Stimulated activated CD4-positive, alpha-beta T cell treated with anti-CD3 and anti-CD28 coated beads, Interleukin-12 subunit alpha, Interleukin-12 subunit beta, amount 100 ng/mL, for 24 hours (primary cell): ENCODE data around the gene OR56B4.
"Not testable (repeated sequence)": the region's sequence is repeated elsewhere in the genome, so short reads cannot be mapped to it uniquely, and the experiment has no call there.

ENCODE experiments used
- DNase-seq, 2 experiments: peaks; one replicate each; pipeline ENCODE4 v3.0.0-alpha.2; 2020; ENCODE audit warnings: low read depth in 2 of 2

OR56B4 gene, protein sequence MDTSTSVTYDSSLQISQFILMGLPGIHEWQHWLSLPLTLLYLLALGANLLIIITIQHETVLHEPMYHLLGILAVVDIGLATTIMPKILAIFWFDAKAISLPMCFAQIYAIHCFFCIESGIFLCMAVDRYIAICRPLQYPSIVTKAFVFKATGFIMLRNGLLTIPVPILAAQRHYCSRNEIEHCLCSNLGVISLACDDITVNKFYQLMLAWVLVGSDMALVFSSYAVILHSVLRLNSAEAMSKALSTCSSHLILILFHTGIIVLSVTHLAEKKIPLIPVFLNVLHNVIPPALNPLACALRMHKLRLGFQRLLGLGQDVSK

DNA sequence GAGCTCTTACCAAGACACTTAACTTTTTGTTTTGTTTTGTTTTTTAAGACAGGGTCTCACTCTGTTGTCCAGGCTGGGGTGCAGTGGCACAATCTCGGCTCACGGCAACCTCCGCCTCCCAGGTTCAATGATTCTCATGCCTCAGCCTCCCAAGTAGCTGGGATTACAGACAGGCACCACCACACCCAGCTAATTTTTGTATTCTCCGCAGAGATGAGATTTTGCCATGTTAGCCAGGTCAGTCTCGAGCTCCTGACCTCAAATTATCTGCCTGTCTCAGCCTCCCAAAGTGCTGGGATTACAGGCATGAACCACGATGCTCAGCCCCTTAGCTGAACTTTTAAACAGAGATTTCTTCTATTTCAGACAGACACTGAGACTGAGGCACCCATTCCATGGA lies at the start of gene OR56B4:
TSS of gene OR56B4 (plus strand) at position 301 of the 400 bp plus-strand sequence. CDS start at position 396, 95 bp downstream.
- not testable (repeated sequence) for DNase-seq

DNA sequence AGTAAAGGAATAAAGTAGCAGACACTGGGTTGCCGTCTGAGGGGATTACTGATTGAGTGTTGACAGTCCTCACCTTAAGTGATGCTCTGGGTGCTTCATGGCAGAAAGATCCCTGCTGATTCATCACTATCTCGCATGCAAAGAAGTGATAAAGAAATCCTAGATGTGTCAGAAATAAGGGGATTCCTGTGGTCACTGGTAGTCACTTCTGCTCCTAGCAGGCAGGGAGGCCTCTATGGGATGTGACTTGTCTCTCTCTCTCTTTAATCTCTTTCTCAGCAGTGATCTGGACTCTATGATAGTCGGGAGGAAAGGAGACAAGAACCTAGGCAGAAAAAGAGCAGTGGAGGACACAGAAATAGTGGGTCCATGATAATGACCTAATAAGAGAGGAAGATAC lies 46.0 kb upstream of the OR56B4 start:
- DNase-seq = no peak

- DNase-seq = no peak
Measured at GRCh38 chr11:6062691-6063358, 44.7 kb upstream of the OR56B4 start.

DNA sequence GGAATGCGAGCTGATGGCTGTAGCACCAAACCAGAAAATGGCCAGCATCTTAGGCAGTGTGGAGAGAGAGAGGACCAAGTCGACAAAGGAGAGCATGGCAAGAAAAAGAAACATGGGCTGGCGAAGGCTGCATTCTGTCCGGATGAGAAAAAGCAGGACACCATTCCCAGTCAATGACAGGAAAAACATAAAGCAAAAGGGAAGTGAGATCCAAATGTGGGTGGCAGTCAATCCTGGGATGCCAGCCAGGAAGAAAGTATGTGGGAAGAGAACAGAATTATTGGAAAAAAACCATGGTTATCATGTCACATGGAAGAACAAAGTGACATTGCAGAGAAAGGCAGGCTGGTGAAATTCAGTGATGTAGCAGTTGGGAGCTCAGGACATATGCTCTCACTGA lies 40.0 kb upstream of the OR56B4 start:
- no peak for DNase-seq

- DNase-seq = not testable (repeated sequence)
Measured at GRCh38 chr11:6076443-6076842, 31.0 kb upstream of the OR56B4 start.

DNA sequence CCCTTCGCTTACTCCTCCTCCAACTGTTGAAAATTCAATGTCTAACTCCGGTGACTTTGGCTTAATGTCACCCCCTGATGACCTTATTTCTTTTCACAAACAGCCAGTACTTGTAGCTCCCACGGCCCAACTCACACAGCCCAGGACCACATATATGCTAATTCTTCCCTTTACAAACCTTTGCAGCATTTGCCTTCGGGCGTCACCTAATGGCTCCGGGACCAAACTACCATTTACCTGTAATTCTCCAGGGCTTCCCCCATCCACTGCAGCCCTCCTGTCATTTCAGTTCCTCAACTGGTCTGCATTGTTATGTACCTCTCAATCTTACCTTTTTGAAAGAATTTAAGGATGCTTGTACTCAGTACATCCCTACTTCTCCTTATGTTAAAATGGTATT lies 29.8 kb upstream of the OR56B4 start:
- no peak for DNase-seq

GRCh38 chr11:6079463-6079862 lies 28.0 kb upstream of the OR56B4 start:
- no peak for DNase-seq

GRCh38 chr11:6083129-6083528 lies 24.4 kb upstream of the OR56B4 start:
- DNase-seq = no peak

GRCh38 chr11:6084587-6084986 lies 22.9 kb upstream of the OR56B4 start:
- no peak for DNase-seq

GRCh38 chr11:6094186-6094585 lies 13.3 kb upstream of the OR56B4 start:
- no peak for DNase-seq

DNA sequence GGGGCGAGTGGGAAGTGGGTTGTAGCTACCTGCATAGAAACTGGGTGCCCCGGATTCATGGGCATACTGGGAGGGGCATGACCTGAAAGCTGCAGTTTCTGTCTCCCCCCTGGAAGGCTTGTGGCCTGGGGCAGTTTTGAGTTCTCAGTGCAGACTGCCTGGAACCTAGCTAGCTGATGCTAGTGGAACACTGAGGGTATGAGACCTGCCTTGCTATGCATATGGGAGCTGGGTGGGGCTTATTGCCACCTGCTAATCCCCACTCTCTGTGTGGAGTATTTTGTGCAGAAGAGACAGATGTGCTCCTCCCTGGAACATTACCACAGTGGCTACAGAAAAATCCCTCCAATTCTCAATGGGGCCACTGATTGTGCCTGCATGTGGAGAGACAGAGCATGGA lies 11.7 kb upstream of the OR56B4 start:
- no peak for DNase-seq

- DNase-seq = no peak
Measured at GRCh38 chr11:6096417-6096816, 11.1 kb upstream of the OR56B4 start.

- no peak for DNase-seq
Measured at GRCh38 chr11:6099577-6099976, 7.9 kb upstream of the OR56B4 start.

DNA sequence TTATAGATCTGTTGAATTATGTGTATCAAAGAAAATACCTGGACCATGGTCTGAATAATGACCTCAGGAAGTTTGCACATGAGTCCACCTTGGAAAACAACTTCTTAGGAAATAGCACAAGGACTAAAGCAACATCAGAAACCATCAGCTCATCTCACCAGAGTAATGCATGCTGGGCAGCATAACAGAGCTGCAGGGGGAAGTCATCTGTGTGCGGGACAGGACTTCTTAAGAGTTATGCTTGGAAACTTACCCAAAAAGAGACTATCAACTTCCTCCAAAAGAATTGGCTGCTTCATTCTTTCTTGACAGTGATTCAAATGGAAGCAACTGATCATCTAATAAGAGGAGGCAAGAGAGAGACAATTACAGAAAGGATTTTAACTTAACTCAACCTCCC lies 2.5 kb downstream of the OR56B4 start:
- DNase-seq = no peak

- DNase-seq = no peak
Measured at GRCh38 chr11:6111673-6112072, 4.2 kb downstream of the OR56B4 start.

DNA sequence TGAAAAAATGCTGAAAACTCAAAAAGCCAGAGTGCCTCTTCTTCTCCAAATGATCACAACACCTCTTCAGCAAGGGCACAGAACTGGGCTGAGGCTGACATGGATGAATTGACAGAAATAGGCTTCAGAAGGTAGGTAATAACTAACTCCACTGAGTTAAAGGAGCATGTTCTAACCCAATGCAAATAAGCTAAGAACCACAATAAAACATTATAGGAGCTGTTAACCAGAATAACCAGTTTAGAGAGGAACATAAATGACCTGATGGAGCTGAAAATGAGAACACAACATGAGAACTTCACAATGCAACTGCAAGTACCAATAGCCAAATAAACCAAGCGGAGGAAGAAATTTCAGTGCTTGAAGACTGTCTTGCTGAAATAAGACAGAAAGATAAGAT lies 9.2 kb downstream of the OR56B4 start:
- no peak for DNase-seq

- no peak for DNase-seq
Measured at GRCh38 chr11:6124245-6124644, 16.8 kb downstream of the OR56B4 start.

DNA sequence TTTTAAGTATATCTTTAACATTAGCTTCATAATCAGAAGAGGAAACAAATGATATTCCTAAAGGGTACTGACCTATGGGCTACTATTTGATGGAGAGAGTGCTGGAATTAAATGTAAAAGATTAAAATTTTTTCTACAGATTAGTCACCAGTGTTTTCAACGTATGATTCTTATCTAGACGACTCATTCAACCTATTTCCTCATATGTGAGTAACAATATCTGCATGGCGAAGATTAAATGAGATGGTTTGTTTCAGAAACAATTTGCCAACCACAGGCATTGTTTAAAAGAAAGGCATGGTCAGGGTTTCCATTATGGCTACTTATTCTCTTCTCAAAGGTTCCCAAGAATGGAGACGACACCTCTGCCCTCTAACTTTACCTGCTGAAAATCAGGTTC lies 20.4 kb downstream of the OR56B4 start:
- no peak for DNase-seq

DNA sequence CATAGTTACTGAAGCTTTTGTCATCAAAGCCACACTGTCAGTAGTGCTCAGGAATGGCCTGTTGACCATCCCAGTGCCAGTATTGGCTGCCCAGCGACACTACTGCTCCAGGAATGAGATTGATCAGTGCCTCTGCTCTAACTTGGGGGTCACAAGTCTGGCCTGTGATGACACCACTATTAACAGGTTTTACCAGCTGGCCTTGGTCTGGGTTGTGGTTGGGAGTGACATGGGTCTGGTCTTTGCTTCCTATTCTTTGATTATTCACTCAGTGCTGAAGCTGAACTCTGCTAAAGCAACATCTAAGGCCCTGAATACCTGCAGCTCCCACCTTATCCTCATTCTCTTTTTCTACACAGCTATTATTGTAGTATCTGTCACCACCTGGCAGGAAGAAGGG lies 21.5 kb downstream of the OR56B4 start:
- DNase-seq = no peak

- no peak for DNase-seq
Measured at GRCh38 chr11:6129635-6130034, 22.2 kb downstream of the OR56B4 start.

- no peak for DNase-seq
Measured at GRCh38 chr11:6132431-6132830, 24.9 kb downstream of the OR56B4 start.

DNA sequence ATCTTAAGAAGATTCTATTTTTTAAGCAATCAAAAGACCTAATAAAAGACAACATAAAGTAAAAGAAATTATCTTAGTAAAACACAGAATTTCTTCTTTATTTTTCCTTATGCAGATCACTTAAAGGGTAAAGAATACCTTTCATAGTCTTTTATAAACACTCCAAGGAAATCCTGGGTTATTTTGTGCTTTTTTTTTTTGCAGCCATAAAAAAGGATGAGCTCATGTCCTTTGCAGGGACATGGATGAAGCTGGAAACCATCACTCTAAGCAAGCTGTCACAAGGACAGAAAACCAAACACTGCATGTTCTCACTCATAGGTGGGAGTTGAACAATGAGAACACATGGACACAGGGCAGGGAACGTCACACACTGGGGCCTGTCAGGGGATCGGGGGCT lies 28.5 kb downstream of the OR56B4 start:
- DNase-seq = not testable (repeated sequence)

DNA sequence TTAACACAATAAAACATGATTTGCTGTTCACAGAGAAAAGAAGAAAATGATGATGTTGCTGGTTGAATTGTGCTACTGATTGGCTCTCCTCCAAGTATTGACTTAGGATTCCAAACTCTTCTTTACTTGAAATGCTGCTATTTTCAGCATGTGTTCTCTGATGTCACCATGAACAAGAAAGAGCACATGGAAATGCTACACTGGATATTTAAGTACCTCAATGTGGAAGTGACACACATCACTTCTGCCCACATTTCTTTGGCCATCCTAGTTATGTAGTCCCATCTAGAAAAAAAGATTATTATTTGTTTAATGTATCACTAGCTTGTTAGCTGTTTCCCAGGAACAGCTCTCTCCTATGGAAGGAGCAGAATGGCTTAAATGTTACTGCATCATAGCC lies 35.5 kb downstream of the OR56B4 start:
- DNase-seq = no peak

GRCh38 chr11:6143737-6144136 lies 36.3 kb downstream of the OR56B4 start:
- DNase-seq = not testable (repeated sequence)
